GM23338 (cell line): ENCODE measurements around the gene RNF220. TPM values are rescaled to one million over a fixed set of nuclear protein-coding genes. Genes with fewer than 3 reads are reported as not detected.

Experiments used
- ATAC-seq: fragments of 200-7000 bp; cut with Tn5 transposase; 3 replicates; pipeline ENCODE4 v1.9.1; 2020
- DNase-seq: peaks from one replicate; pipeline ENCODE4 v3.0.0-alpha.2; 2015; ENCODE audit warnings: low spot score
- H2AFZ ChIP-seq: fragments of 200-600 bp; sonication (generic); 2 replicates; pipeline ENCODE4 v1.8.0; 2016; ENCODE audit warnings: antibody characterized with exemption, mild to moderate bottlenecking, moderate library complexity
- H3F3A ChIP-seq: fragments of 200-600 bp; sonication (generic); replicated peaks from 2 replicates; pipeline ENCODE4 v1.8.0; 2017; ENCODE audit warnings: antibody characterized with exemption, mixed run types, low read depth
- H3K27ac ChIP-seq: fragments of 200-600 bp; sonication (generic); 2 replicates; pipeline ENCODE4 v1.6.1; 2016; ENCODE audit warnings: low read depth
- H3K27me3 ChIP-seq: fragments of 200-600 bp; sonication (generic); 2 replicates; pipeline ENCODE4 v1.8.0; 2016; ENCODE audit warnings: mild to moderate bottlenecking, mixed run types, moderate library complexity; ENCODE audit not compliant: insufficient read depth
- H3K36me3 ChIP-seq: fragments of 200-600 bp; sonication (generic); 2 replicates; pipeline ENCODE4 v1.8.0; 2016; ENCODE audit warnings: mild to moderate bottlenecking; ENCODE audit not compliant: insufficient read depth
- H3K4me1 ChIP-seq: fragments of 200-600 bp; sonication (generic); 2 replicates; pipeline ENCODE4 v1.8.0; 2016; ENCODE audit warnings: mild to moderate bottlenecking, moderate library complexity; ENCODE audit not compliant: insufficient read depth
- H3K4me2 ChIP-seq: fragments of 200-600 bp; sonication (generic); 2 replicates; pipeline ENCODE4 v1.7.1; 2017; ENCODE audit warnings: mixed run types
- H3K4me3 ChIP-seq: fragments of 200-600 bp; sonication (generic); 2 replicates; pipeline ENCODE4 v1.6.1; 2016; ENCODE audit warnings: mixed run types
- H3K79me2 ChIP-seq: fragments of 200-600 bp; sonication (generic); replicated peaks from 2 replicates; pipeline ENCODE4 v1.8.0; 2017; ENCODE audit warnings: mild to moderate bottlenecking; ENCODE audit not compliant: insufficient read depth
- H3K9me2 ChIP-seq: fragments of 200-600 bp; sonication (generic); 2 replicates; pipeline ENCODE4 v1.8.0; 2017; ENCODE audit not compliant: insufficient read depth
- H4K20me1 ChIP-seq: fragments of 200-600 bp; sonication (generic); replicated peaks from 2 replicates; pipeline ENCODE4 v1.8.0; 2017; ENCODE audit warnings: mild to moderate bottlenecking; ENCODE audit not compliant: insufficient read depth
- H3K27ac Mint-ChIP-seq: 2 replicates; pipeline ENCODE4 v1.8.0; 2020; ENCODE audit warnings: inconsistent platforms, mild to moderate bottlenecking, moderate library complexity, mixed read lengths
- H3K27me3 Mint-ChIP-seq: 3 replicates; pipeline ENCODE4 v1.8.0; 2022; ENCODE audit warnings: low read depth, mild to moderate bottlenecking, moderate library complexity, mixed read lengths, inconsistent platforms; ENCODE audit not compliant: insufficient read depth, poor library complexity
- H3K36me3 Mint-ChIP-seq: 3 replicates; pipeline ENCODE4 v1.8.0; 2021; ENCODE audit warnings: low read depth, mild to moderate bottlenecking, inconsistent platforms, moderate library complexity, mixed read lengths
- H3K4me1 Mint-ChIP-seq: 3 replicates; pipeline ENCODE4 v1.8.0; 2020; ENCODE audit warnings: mild to moderate bottlenecking, inconsistent platforms, mixed read lengths
- H3K4me3 Mint-ChIP-seq: 3 replicates; pipeline ENCODE4 v1.8.0; 2021; ENCODE audit warnings: moderate library complexity, mild to moderate bottlenecking, inconsistent platforms, mixed read lengths
- H3K9me3 Mint-ChIP-seq: 3 replicates; pipeline ENCODE4 v1.8.0; 2020; ENCODE audit warnings: moderate library complexity, mild to moderate bottlenecking, inconsistent platforms, mixed read lengths
- CREB1 ChIP-seq: fragments of 250-450 bp; sonication (Bioruptor Pico); IDR thresholded peaks from 2 replicates; pipeline ENCODE4 v1.5.0; 2020; ENCODE audit warnings: low read depth, mild to moderate bottlenecking, moderate library complexity
- CTCF ChIP-seq, 2 experiments: fragments of 200-600 bp in 1 of 2; sonication (generic) in 1 of 2; conservative IDR thresholded peaks; 2 replicates each; pipeline versions ENCODE4 v1.5.1 to v1.6.1; 2016 to 2017; ENCODE audit warnings: antibody characterized with exemption in 2 of 2, low read depth in 2 of 2, mild to moderate bottlenecking in 2 of 2, moderate library complexity in 1 of 2
- ETS1 ChIP-seq: IDR thresholded peaks from 2 replicates; pipeline ENCODE4 v1.6.1; 2016; ENCODE audit warnings: antibody characterized with exemption
- EZH2 ChIP-seq: fragments of 200-600 bp; sonication (generic); IDR thresholded peaks from one replicate; pipeline ENCODE4 v1.8.0; 2017; ENCODE audit warnings: antibody characterized with exemption, mild to moderate bottlenecking, low read depth; ENCODE audit not compliant: unreplicated experiment
- EZH2phosphoT487 ChIP-seq: fragments of 200-600 bp; sonication (generic); IDR thresholded peaks from one replicate; pipeline ENCODE4 v1.8.1; 2018; ENCODE audit warnings: antibody characterized with exemption; ENCODE audit not compliant: unreplicated experiment
- JUNB ChIP-seq: IDR thresholded peaks from one replicate; pipeline ENCODE4 v1.6.1; 2016; ENCODE audit warnings: antibody characterized with exemption; ENCODE audit not compliant: unreplicated experiment
- NANOG ChIP-seq: IDR thresholded peaks from 2 replicates; pipeline ENCODE4 v1.6.1; 2016; ENCODE audit warnings: antibody characterized with exemption, borderline replicate concordance
- POLR2AphosphoS5 ChIP-seq: IDR thresholded peaks from 2 replicates; pipeline ENCODE4 v1.6.1; 2016; ENCODE audit warnings: antibody characterized with exemption, low read depth
- REST ChIP-seq: IDR thresholded peaks from one replicate; pipeline ENCODE4 v1.6.1; 2018; ENCODE audit warnings: antibody characterized with exemption; ENCODE audit not compliant: unreplicated experiment
- STAT1 ChIP-seq: IDR thresholded peaks from one replicate; pipeline ENCODE4 v1.6.1; 2016; ENCODE audit warnings: antibody characterized with exemption; ENCODE audit not compliant: unreplicated experiment
- ZNF114 ChIP-seq: fragments of 250-450 bp; sonication (Bioruptor Pico); IDR thresholded peaks from 2 replicates; pipeline ENCODE4 v1.5.0; 2020; ENCODE audit warnings: mild to moderate bottlenecking, moderate library complexity
- ZNF331 ChIP-seq: fragments of 250-450 bp; sonication (Bioruptor Pico); IDR thresholded peaks from 2 replicates; pipeline ENCODE4 v1.5.0; 2020; ENCODE audit warnings: low read depth, mild to moderate bottlenecking, moderate library complexity
- ZNF462 ChIP-seq: fragments of 250-450 bp; sonication (Bioruptor Pico); IDR thresholded peaks from 2 replicates; pipeline ENCODE4 v1.5.0; 2020; ENCODE audit warnings: mild to moderate bottlenecking, moderate library complexity
- polyA plus RNA-seq: library from polyadenylated mRNA; unstranded; fragments of >200 nt; fragmentation: Nextera tagmentation; extraction: Ambion mirVana; gene quantifications from 2 replicates; pipeline ENCODE4 v1.2.1, GENCODE V29; 2016
- total RNA-seq: library from RNA; depleted of rRNA; stranded (reverse); fragments of >200 nt; shearing (Covaris generic); gene quantifications from 2 replicates; pipeline ENCODE4 v1.2.3, GENCODE V29; 2014

RNF220 gene
- total and polyA plus RNA-seq, 2 experiments from 2014 or later = 72.8 to 168 TPM

- Histone ChIP-seq H3K36me3 (no peaks in the 10 kb centered on the region), H4K20me1 (no peaks in the 10 kb centered on the region), H3K9me2 (no peaks in the 10 kb centered on the region), H3K79me2 (peaks cover 46% of the 10 kb centered on the region), H3K27ac (peak overlapping the region; percentile 6; the same call in 1 of the 2 replicates), H3K4me2 (no peak overlapping the region), H3K4me1 (peaks cover 4% of the 10 kb centered on the region; the same call in 1 of the 2 replicates), H3K27me3 (no peaks in the 10 kb centered on the region), H3F3A (no peaks in the 10 kb centered on the region), H2AFZ (no peak overlapping the region), H3K4me3 (no peak overlapping the region)
- no peak for TF ChIP-seq POLR2AphosphoS5
- no peak for TF ChIP-seq REST
- TF ChIP-seq EZH2phosphoT487 = no peak
- no peak for TF ChIP-seq ZNF462 (CRISPR knock-in tag)
- TF ChIP-seq CTCF (conservative IDR thresholded peaks at IDR 0.05; ENCODE audit: low read depth in 2 of 2) = no peak
- no peak for TF ChIP-seq ZNF114 (CRISPR knock-in tag)
- TF ChIP-seq ETS1 = no peak
- TF ChIP-seq JUNB = no peak
- TF ChIP-seq ZNF331 (CRISPR knock-in tag) = no peak
- TF ChIP-seq EZH2 = no peak
- TF ChIP-seq CREB1 = no peak
- TF ChIP-seq NANOG = no peak
- no peak for TF ChIP-seq STAT1
- Mint-ChIP-seq H3K4me1 (peaks cover 9% of the 10 kb centered on the region), H3K27ac (no peak overlapping the region), H3K36me3 (peaks cover 8% of the 10 kb centered on the region; the same call in 2 of the 3 replicates), H3K4me3 (no peak overlapping the region), H3K9me3 (no peaks in the 10 kb centered on the region), H3K27me3 (no peaks in the 10 kb centered on the region)
- DNase-seq = no peak
- ATAC-seq = no peak
Observed at GRCh38 chr1:44447051-44447810, 42.2 kb downstream of the RNF220 start.
